ENCODE results near the gene PRAF2.
A peak's percentile ranks its signal among the peaks of the same experiment; 100 is the strongest.

The PRAF2 gene

GRCh38 chrX:49072712-49073095 is 1.1 kb downstream of the PRAF2 start:
- DNase-seq (ENCODE audit: low spot score) = no peak

GRCh38 chrX:49071877-49072711 is 1.7 kb downstream of the PRAF2 start:
- no peak for DNase-seq (ENCODE audit: low spot score)

GRCh38 chrX:49070988-49071387 is 2.8 kb downstream of the PRAF2 start:
- DNase-seq (ENCODE audit: low spot score) = no peak

- DNase-seq (ENCODE audit: low spot score) = no peak
Measured at GRCh38 chrX:49069038-49069437, 4.8 kb downstream of the PRAF2 start.

- no peak for DNase-seq (ENCODE audit: low spot score)
Measured at GRCh38 chrX:49067285-49068120, 6.3 kb downstream of the PRAF2 start.

- no peak for DNase-seq (ENCODE audit: low spot score)
Measured at GRCh38 chrX:49066690-49067089, 7.1 kb downstream of the PRAF2 start.

GRCh38 chrX:49066278-49066677 is 7.5 kb downstream of the PRAF2 start:
- no peak for DNase-seq (ENCODE audit: low spot score)

GRCh38 chrX:49064735-49065134 is 9.1 kb downstream of the PRAF2 start:
- DNase-seq (ENCODE audit: low spot score) = no peak

GRCh38 chrX:49064303-49064702 is 9.5 kb downstream of the PRAF2 start:
- DNase-seq (ENCODE audit: low spot score) = no peak

GRCh38 chrX:49063715-49064114 is 10.1 kb downstream of the PRAF2 start:
- DNase-seq (ENCODE audit: low spot score) = no peak

GRCh38 chrX:49061916-49062315 is 11.9 kb downstream of the PRAF2 start:
- no peak for DNase-seq (ENCODE audit: low spot score)

- DNase-seq (ENCODE audit: low spot score) = no peak
Measured at GRCh38 chrX:49061490-49061889, 12.3 kb downstream of the PRAF2 start.

- no peak for DNase-seq (ENCODE audit: low spot score)
Measured at GRCh38 chrX:49060914-49061313, 12.9 kb downstream of the PRAF2 start.

GRCh38 chrX:49059681-49060085 is 14.1 kb downstream of the PRAF2 start:
- DNase-seq (ENCODE audit: low spot score) = no peak

- no peak for DNase-seq (ENCODE audit: low spot score)
Measured at GRCh38 chrX:49059201-49059600, 14.6 kb downstream of the PRAF2 start.

- DNase-seq (ENCODE audit: low spot score) = no peak
Measured at GRCh38 chrX:49058794-49059193, 15.0 kb downstream of the PRAF2 start, which contains the start of gene CCDC120. TSS of gene CCDC120 (plus strand) at chrX:49058999. CDS start at chrX:49062042, 3,043 bp downstream.

- DNase-seq (ENCODE audit: low spot score) = no peak
Measured at GRCh38 chrX:49054073-49054762, 19.6 kb downstream of the PRAF2 start.

GRCh38 chrX:49053223-49054072 is 20.4 kb downstream of the PRAF2 start:
- DNase-seq (ENCODE audit: low spot score) = peak; percentile 62

- DNase-seq (ENCODE audit: low spot score) = no peak
Measured at GRCh38 chrX:49043987-49044281, 29.9 kb downstream of the PRAF2 start.

GRCh38 chrX:49043220-49043986 is 30.4 kb downstream of the PRAF2 start, which contains the start of gene TFE3:
TSS of gene TFE3 (minus strand) at chrX:49043357. CDS start at chrX:49043226, 131 bp downstream.
- DNase-seq (ENCODE audit: low spot score) = peak; percentile 97

All from CD4-positive, alpha-beta T cell treated with Interleukin-6 at 100 ng/mL for 8 hours (primary cell).